ENCODE results near the gene HOXA11.

The HOXA11 gene

GRCh38 chr7:27179030-27179429, 6.0 kb downstream of the HOXA11 start:
- TF ChIP-seq, protein P1, sequence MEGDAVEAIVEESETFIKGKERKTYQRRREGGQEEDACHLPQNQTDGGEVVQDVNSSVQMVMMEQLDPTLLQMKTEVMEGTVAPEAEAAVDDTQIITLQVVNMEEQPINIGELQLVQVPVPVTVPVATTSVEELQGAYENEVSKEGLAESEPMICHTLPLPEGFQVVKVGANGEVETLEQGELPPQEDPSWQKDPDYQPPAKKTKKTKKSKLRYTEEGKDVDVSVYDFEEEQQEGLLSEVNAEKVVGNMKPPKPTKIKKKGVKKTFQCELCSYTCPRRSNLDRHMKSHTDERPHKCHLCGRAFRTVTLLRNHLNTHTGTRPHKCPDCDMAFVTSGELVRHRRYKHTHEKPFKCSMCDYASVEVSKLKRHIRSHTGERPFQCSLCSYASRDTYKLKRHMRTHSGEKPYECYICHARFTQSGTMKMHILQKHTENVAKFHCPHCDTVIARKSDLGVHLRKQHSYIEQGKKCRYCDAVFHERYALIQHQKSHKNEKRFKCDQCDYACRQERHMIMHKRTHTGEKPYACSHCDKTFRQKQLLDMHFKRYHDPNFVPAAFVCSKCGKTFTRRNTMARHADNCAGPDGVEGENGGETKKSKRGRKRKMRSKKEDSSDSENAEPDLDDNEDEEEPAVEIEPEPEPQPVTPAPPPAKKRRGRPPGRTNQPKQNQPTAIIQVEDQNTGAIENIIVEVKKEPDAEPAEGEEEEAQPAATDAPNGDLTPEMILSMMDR (IDR thresholded peaks at IDR 0.05; ENCODE audit: low read depth, low read length): no peak
- no peak for DNase-seq (ENCODE audit: low read depth in 2 of 2)
- no peak overlapping the region for H3K4me3 ChIP-seq (replicated peaks in 1 of 2; ENCODE audit: low read depth in 2 of 2, low read length in 2 of 2)

GRCh38 chr7:27178366-27178765, 6.7 kb downstream of the HOXA11 start:
- TF ChIP-seq, protein P1 (IDR thresholded peaks at IDR 0.05; ENCODE audit: low read depth, low read length): no peak
- no peak overlapping the region for H3K4me3 ChIP-seq (replicated peaks in 1 of 2; ENCODE audit: low read depth in 2 of 2, low read length in 2 of 2)
- no peak for DNase-seq (ENCODE audit: low read depth in 2 of 2)

DNA sequence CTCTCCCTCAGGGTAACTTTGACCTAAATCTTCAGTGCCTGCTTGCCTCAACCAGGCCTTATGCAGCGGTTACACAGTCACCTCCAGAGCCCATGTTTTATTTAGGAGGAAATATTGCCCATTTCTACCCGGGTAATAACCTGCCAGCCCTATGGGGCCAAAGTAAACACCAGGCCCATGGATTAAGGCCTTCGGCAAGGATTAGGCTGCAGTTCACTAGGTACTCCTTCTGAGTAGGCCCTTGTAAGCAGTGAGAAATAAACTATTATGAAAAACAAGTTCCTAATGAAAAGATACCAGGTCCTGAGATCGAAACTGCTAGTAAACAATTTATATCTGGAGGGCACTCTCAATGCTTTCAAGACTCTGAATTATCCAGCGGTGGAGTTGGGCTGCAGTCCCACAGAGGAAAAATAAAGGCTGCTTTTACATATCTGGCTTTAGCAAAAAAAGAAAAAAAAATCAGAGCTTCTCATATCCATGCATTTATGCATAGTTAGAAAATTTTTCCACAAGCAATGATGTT, 7.2 kb downstream of the HOXA11 start:
- H3K4me3 ChIP-seq (replicated peaks in 1 of 2; ENCODE audit: low read depth in 2 of 2, low read length in 2 of 2): no peak overlapping the region
- DNase-seq (ENCODE audit: low read depth in 2 of 2): no peak
- TF ChIP-seq, protein P1 (IDR thresholded peaks at IDR 0.05; ENCODE audit: low read depth, low read length): no peak

DNA sequence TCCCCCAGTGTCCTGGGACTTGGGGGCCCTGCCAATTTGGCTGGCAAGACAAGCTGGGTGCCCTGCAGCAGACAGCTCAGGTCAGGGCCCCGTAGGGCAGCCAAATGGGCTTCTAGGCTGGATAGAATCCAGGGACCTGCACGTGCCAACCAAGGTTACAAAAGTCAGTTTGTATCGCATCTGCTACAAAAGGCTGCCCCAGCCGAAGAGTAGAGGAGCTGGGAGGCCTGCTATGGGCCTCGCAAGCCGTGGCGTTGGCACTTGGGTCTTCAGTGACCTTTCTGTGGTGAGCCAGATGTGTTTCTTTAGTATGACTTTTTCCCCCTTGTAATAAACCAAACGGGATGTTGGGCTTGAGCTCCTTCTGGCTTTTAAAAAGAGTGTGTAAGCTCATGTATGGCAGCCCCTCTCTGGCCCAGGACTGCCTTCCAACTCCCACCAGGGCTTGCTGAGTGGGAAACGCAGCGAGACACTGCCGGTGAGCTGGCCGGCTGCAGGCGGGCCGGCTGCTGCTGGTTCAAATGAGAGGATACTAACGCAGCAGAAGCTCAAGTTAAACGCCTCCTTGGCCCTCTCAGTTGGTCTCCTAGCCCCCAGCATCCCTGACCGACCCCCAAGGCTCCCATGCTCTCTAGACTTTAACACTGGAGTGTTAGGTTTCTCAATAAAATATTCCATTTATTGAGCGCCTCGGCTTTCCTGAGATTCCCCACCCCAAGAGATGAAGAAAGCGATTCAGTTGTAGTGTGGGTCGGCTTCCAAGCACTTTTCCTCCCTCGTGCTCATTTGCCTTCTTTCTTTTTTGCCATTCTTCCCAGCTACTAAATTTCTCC, 7.9 kb downstream of the HOXA11 start:
- DNase-seq (ENCODE audit: low read depth in 2 of 2): no peak
- TF ChIP-seq, protein P1 (IDR thresholded peaks at IDR 0.05; ENCODE audit: low read depth, low read length): no peak
- no peak overlapping the region for H3K4me3 ChIP-seq (replicated peaks in 1 of 2; ENCODE audit: low read depth in 2 of 2, low read length in 2 of 2)

- TF ChIP-seq, protein P1 (IDR thresholded peaks at IDR 0.05; ENCODE audit: low read depth, low read length): no peak
- no peak for DNase-seq (ENCODE audit: low read depth in 2 of 2)
- H3K4me3 ChIP-seq (replicated peaks in 1 of 2; ENCODE audit: low read depth in 2 of 2, low read length in 2 of 2): no peak overlapping the region
These were observed 8.5 kb downstream of the HOXA11 start for GRCh38 chr7:27176524-27176845.

DNA sequence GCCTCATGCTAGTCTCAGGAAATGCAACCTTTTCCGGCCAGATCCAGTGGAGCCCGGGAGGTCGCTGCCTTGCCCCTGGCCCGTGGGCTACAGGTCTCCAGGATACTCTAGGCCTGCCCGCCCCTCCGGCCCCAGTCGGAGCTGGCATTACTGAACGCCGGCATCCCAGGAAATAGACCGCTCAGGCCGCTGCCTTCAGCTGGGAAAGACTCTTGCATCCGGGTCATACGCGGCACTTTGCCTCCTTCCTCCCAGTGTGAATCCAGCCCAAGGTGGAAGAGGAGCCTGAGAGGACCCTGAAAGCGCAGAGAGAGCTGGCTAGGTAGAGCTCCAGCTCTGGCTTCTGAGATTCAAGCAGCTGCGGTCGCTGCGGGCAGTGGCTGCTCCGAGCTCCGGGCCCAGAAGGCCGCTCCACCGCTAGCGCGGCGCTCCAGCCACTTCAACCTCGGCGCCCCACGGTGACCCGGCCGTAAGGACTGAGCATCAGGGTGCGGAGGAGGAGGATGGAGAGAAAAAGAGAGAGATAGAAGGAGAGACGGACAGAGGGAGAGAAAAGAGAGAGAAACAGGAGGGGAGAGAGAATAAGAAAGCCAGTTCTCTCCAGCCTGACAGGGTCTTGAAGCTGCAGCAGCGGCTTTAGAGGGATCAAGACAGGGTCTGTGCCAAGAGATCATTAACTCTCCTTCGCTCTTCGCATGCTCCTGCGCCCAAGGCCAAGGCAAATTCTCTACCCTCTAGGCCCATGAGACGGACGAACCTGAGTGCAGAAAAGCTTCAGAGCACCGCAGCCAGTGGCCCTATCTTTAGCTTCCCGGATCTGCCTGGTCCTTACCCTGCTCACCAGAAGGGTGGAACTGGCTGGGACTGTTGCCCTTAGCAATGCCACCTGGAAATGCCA, 9.2 kb downstream of the HOXA11 start:
- TF ChIP-seq, protein P1 (IDR thresholded peaks at IDR 0.05; ENCODE audit: low read depth, low read length): no peak
- DNase-seq (ENCODE audit: low read depth in 2 of 2): no peak
- no peak overlapping the region for H3K4me3 ChIP-seq (replicated peaks in 1 of 2; ENCODE audit: low read depth in 2 of 2, low read length in 2 of 2)

All from cardiac fibroblast (primary cell).